GM18502 (cell line): Measurements from ENCODE around the gene NEU1.
"Not testable (repeated sequence)": the region's sequence is repeated elsewhere in the genome, so short reads cannot be mapped to it uniquely, and the experiment has no call there.

Experiments
- ATAC-seq: cut with Tn5 transposase; IDR thresholded peaks from one replicate; pipeline ENCODE4 v1.9.1; 2021; ENCODE audit warnings: mild to moderate bottlenecking; ENCODE audit not compliant: unreplicated experiment, poor library complexity

The NEU1 gene

GRCh38 chr6:31862344-31863235, at the start of gene NEU1:
Gene NEU1 (minus strand): TSS chr6:31862821. CDS start chr6:31862776, 45 bp downstream.
- peak; percentile 92 for ATAC-seq

GRCh38 chr6:31911826-31912585, 49.4 kb upstream of the NEU1 start:
- ATAC-seq, result no peak

- ATAC-seq, result not testable (repeated sequence)
These were observed 46.7 kb upstream of the NEU1 start for GRCh38 chr6:31909298-31909697.

GRCh38 chr6:31908791-31909190, 46.2 kb upstream of the NEU1 start:
- ATAC-seq, result peak; percentile 73

GRCh38 chr6:31908255-31908654, 45.6 kb upstream of the NEU1 start:
- not testable (repeated sequence) for ATAC-seq

- no peak for ATAC-seq
These were observed 44.7 kb upstream of the NEU1 start for GRCh38 chr6:31907158-31907813.

- ATAC-seq, result not testable (repeated sequence)
These were observed 44.1 kb upstream of the NEU1 start for GRCh38 chr6:31906727-31907126.

GRCh38 chr6:31906122-31906521, 43.5 kb upstream of the NEU1 start:
- ATAC-seq, result no peak

- ATAC-seq, result no peak
These were observed 42.4 kb upstream of the NEU1 start for GRCh38 chr6:31905041-31905440.

- ATAC-seq, result no peak
These were observed 41.3 kb upstream of the NEU1 start for GRCh38 chr6:31903957-31904356.

- peak; percentile 54 for ATAC-seq
These were observed 39.5 kb upstream of the NEU1 start, which contains the start of gene ZBTB12 for GRCh38 chr6:31901953-31902643. Gene ZBTB12 (minus strand): TSS chr6:31902086. CDS start chr6:31901305, 781 bp downstream.

GRCh38 chr6:31901415-31901952, 38.9 kb upstream of the NEU1 start:
- no peak for ATAC-seq

GRCh38 chr6:31900917-31901414, 38.3 kb upstream of the NEU1 start:
- ATAC-seq, result no peak

- ATAC-seq, result no peak
These were observed 37.5 kb upstream of the NEU1 start for GRCh38 chr6:31899882-31900722.

- ATAC-seq, result no peak
These were observed 36.6 kb upstream of the NEU1 start for GRCh38 chr6:31899215-31899614.

- no peak for ATAC-seq
These were observed 35.9 kb upstream of the NEU1 start for GRCh38 chr6:31898383-31899011.

- no peak for ATAC-seq
These were observed 35.2 kb upstream of the NEU1 start, which contains the start of gene EHMT2 for GRCh38 chr6:31897612-31898382. Gene EHMT2 (minus strand): TSS chr6:31897698. CDS start chr6:31897677, 21 bp downstream.
